Stimulated activated CD8-positive, alpha-beta memory T cell treated with anti-CD3 and anti-CD28 coated beads, Interleukin-15, amount 100 ng/mL, for 24 hours (primary cell): ENCODE results near the gene CCDC201.
"Not testable (repeated sequence)": the region's sequence is repeated elsewhere in the genome, so short reads cannot be mapped to it uniquely, and the experiment has no call there.

Experiments used
- DNase-seq: peaks from one replicate; pipeline ENCODE4 v3.0.0-alpha.2; 2020; ENCODE audit warnings: low read depth

The CCDC201 gene

GRCh38 chr7:45817913-45818312 lies 55.0 kb downstream of the CCDC201 start:
- DNase-seq, result not testable (repeated sequence)

DNA sequence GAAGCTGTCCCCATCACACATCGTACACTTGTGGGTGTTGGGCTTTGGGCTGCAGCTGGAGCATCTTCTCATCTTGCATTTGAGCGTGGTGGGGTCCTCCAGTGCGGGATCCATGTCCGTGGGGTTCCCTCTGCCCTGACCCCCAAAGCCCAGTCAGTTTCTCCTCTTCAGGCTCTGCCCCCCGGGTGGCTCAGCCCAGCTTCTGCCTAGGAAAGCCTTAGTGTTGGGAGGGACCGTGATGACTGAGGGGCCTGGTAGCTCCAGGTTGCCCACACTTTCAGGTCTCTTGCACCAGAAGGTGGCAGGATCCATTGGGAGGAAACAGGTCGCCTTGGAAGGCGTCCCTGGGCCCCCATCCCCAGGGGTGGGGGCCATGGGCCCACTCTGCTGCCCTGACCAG lies 55.9 kb downstream of the CCDC201 start:
- not testable (repeated sequence) for DNase-seq

DNA sequence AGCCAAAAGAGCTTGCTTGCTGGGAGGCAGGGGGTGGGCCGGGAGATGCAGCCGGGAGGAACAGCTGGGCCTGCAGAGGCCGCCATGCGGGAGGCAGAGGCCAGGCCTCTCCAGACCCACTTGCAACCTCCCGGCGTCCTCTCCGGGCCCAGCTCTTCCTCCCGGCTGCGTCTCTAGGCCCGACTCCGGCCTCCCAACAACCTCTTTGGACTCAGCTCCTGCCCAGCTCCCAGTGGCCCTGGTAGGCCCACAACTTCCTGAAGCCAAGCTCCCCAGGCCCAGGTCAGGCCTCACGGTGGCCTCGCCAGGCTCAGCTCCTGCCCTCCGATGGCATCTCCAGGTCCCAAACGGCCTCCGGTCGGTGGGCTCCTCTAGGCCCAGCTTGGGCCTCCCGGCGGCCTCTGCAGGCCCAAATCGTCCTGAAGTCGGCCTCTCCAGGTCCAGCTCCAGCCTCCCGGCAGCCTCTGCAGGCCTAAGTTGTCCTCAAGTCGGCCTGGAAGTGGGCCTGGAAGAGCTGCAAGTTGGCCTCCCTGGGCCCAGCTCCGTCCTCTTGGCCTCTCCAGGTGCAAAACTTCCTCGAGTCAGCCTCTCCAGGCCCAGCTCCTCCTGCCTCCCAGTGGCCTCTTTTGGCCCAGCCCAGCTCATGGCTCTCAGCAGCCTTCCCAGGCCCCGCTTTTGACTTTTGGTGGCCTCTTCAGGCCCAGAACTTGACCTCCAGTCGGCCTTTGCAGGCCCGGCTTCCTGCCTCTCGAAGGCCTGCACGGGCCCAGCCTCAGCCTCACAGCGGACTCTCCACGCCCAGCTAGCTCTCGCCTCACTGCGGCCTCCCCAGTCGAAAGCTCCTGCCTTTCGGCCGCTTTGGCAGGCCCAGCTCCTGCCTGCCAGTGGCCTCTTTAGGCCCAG lies 58.4 kb downstream of the CCDC201 start:
- DNase-seq, result not testable (repeated sequence)

DNA sequence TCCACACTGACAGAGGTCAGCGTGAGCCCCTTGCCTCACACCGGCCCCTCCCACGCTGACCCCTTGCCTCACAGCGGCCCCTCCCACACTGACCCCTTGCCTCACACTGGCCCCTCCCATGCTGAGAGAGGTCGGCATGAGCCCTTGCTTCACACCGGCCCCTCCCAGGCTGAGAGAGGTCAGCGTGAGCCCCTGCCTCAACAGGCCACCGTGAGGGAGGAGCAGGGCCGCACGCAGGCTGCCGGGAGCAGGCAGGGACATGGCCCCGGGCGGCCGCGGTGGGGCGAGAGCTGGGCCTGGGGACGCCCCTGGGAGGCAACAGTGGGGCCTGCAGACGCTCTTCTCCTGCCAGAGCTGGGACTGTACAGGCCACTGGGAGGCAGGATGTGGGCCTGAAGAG lies 59.1 kb downstream of the CCDC201 start:
- DNase-seq, result not testable (repeated sequence)

GRCh38 chr7:45812946-45813345 lies 59.9 kb downstream of the CCDC201 start:
- no peak for DNase-seq

GRCh38 chr7:45811652-45812234 lies 61.1 kb downstream of the CCDC201 start:
- not testable (repeated sequence) for DNase-seq

DNA sequence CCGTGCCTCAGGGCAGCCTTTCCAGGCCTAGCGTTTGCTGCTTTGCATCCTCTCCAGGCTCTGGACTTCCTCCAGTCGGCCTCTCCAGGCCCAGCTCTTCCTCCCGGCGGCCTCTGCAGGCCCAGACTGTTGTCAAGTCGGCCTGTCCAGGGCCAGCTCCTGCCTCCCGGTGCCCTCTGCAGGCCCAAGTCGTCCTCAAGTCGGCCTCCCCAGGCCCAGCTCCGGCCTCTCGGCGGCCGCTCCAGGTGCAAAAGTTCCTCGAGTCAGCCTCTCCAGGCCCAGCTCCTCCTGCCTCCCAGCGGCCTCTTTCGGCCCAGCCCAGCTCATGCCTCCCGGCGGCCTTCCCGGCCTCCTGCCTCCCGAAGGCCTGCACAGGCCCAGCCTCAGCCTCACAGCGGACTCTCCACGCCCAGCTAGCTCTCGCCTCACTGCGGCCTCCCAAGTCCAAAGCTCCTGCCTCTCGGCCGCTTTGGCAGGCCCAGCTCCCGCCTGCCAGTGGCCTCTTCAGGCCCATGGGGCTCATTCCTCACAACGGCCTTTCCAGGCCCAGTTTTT lies 62.4 kb downstream of the CCDC201 start:
- not testable (repeated sequence) for DNase-seq
